ENCODE measurements around the gene OSBPL6. TPM values are rescaled to one million over a fixed set of nuclear protein-coding genes. Genes with fewer than 3 reads are reported as not detected.
A peak's percentile ranks its signal among the peaks of the same experiment; 100 is the strongest.

OSBPL6 gene
- total and polyA plus RNA-seq, 10 of the 15 experiments (the other 5 are each of a cell fraction or from before 2014, with no cell fraction given), result 0.01 to 0.08 (median 0.03) TPM; not detected in 5

DNA sequence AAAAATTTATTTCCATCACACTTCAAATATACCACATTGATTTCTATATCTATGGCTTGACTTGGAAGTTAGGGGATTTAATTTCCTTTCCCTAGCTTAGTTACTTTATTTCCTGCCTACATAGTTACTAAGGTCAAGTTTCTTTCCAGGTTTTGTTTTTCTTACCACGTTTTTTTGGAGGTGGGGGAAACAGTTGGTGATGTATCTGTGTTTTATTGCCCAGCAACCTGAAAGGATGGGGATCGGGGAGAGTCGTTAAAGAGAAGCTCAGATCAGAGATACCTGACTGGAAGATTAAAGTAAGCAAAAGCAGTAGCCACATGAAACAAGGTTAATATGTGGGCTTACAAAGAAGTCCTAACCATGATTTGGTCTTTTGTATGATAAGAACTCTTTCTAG lies 127.8 kb downstream of the OSBPL6 start:
- Histone ChIP-seq H3K4me1 (ENCODE audit: control insufficient read depth, insufficient read depth, low read length) (no peaks in the 10 kb centered on the region), H3K4me3 (no peak overlapping the region), H3K9me3 (replicated peaks; ENCODE audit: control insufficient read depth, insufficient read depth, low read length) (no peaks in the 10 kb centered on the region), H2AFZ (ENCODE audit: control insufficient read depth, low read depth, low read length) (no peak overlapping the region), H3K4me2 (ENCODE audit: control insufficient read depth, insufficient read depth) (no peak overlapping the region), H3K27me3 (replicated peaks in 1 of 2; ENCODE audit: control insufficient read depth in 2 of 2, insufficient read depth in 2 of 2, low read length in 1 of 2) (peaks cover 0 to 3% of the 10 kb centered on the region in 2 experiments; a peak in 2 of 4 replicates), H3K36me3 (ENCODE audit: control insufficient read depth in 2 of 2, insufficient read depth in 2 of 2, low read length in 1 of 2) (no peaks in the 10 kb centered on the region), H4K20me1 (ENCODE audit: control insufficient read depth, insufficient read depth) (no peaks in the 10 kb centered on the region), H3K79me2 (ENCODE audit: control insufficient read depth, insufficient read depth, low read length) (no peaks in the 10 kb centered on the region), H3K27ac (ENCODE audit: control insufficient read depth, insufficient read depth) (no peak overlapping the region), H3K9ac (ENCODE audit: control insufficient read depth, insufficient read depth, low read length) (no peak overlapping the region)
- WGBS (ENCODE audit: insufficient coverage, insufficient replicate concordance, low lambda C conversion rate, missing lambda C conversion rate), result 62% methylated on average over 3 of the region's 3 CpGs
- BruUV-seq (replicated peaks), result no TSS peak
- ChIA-PET RAD21 (ENCODE audit: unreplicated experiment) (no interaction called here), SMC1A (ENCODE audit: uncharacterized antibody, unreplicated experiment) (interaction anchor here (1.8 kb wide), 1 partner anchor 97 kb away, joined by 8 read pairs; no protein-coding TSS in a partner anchor), CTCF (interaction anchor here (0.8 to 1.8 kb wide), 3 partner anchors 19 to 214 kb away, joined by 3 to 5 read pairs (median 4); no protein-coding TSS in a partner anchor), POLR2A (no interaction called here)
- FAIRE-seq (peak; percentile 18), ATAC-seq (no peak), DNase-seq (ENCODE audit: low read depth, low spot score) (no peak)
- in situ Hi-C loops (cut with MboI) (no loop called here), intact Hi-C loops (cut with micrococcal nuclease; ENCODE audit: unreplicated experiment) (no loop called here)
- TF ChIP-seq BHLHE40 (IDR thresholded peaks at IDR 0.05; ENCODE audit: borderline replicate concordance in 1 of 2, low read depth in 2 of 2, low read length in 1 of 2) (no peak), MYB (IDR thresholded peaks at IDR 0.05; ENCODE audit: borderline replicate concordance, low read depth, low read length) (no peak), POLR2AphosphoS2 (IDR thresholded peaks at IDR 0.05; ENCODE audit: low read depth, low read length) (no peak), CHD2 (IDR thresholded peaks at IDR 0.05; ENCODE audit: borderline replicate concordance, low read depth, low read length) (no peak), ZBTB40 (IDR thresholded peaks at IDR 0.05; ENCODE audit: borderline replicate concordance) (no peak), PML (IDR thresholded peaks at IDR 0.05; ENCODE audit: low read length) (no peak), GABPA (IDR thresholded peaks at IDR 0.05; ENCODE audit: low read depth) (no peak), CREB1 (IDR thresholded peaks at IDR 0.05; ENCODE audit: low read depth) (no peak), JUNB (IDR thresholded peaks at IDR 0.05) (no peak), ZNF384 (IDR thresholded peaks at IDR 0.05; ENCODE audit: borderline replicate concordance, low read depth, low read length) (no peak), EP300 (IDR thresholded peaks at IDR 0.05; ENCODE audit: borderline replicate concordance in 1 of 2, control insufficient read depth in 1 of 2, low read depth in 2 of 2, low read length in 2 of 2) (no peak), ZNF274 (IDR thresholded peaks at IDR 0.05; ENCODE audit: insufficient read depth, insufficient read length) (no peak), SREBF2 (IDR thresholded peaks at IDR 0.05; ENCODE audit: low read length) (no peak), MLLT1 (IDR thresholded peaks at IDR 0.05) (no peak)
- TF ChIP-seq, protein P1, sequence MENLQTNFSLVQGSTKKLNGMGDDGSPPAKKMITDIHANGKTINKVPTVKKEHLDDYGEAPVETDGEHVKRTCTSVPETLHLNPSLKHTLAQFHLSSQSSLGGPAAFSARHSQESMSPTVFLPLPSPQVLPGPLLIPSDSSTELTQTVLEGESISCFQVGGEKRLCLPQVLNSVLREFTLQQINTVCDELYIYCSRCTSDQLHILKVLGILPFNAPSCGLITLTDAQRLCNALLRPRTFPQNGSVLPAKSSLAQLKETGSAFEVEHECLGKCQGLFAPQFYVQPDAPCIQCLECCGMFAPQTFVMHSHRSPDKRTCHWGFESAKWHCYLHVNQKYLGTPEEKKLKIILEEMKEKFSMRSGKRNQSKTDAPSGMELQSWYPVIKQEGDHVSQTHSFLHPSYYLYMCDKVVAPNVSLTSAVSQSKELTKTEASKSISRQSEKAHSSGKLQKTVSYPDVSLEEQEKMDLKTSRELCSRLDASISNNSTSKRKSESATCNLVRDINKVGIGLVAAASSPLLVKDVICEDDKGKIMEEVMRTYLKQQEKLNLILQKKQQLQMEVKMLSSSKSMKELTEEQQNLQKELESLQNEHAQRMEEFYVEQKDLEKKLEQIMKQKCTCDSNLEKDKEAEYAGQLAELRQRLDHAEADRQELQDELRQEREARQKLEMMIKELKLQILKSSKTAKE (IDR thresholded peaks at IDR 0.05; ENCODE audit: low read depth, poor library complexity, severe bottlenecking), result no peak
- TF ChIP-seq, protein P2, sequence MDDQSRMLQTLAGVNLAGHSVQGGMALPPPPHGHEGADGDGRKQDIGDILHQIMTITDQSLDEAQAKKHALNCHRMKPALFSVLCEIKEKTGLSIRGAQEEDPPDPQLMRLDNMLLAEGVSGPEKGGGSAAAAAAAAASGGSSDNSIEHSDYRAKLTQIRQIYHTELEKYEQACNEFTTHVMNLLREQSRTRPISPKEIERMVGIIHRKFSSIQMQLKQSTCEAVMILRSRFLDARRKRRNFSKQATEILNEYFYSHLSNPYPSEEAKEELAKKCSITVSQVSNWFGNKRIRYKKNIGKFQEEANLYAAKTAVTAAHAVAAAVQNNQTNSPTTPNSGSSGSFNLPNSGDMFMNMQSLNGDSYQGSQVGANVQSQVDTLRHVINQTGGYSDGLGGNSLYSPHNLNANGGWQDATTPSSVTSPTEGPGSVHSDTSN (IDR thresholded peaks at IDR 0.05; ENCODE audit: insufficient replicate concordance, low read depth, low read length), result no peak
